GM23338 (cell line): ENCODE measurements around the gene ALPI.

ENCODE experiments used
- CTCF ChIP-seq, 2 experiments: fragments of 200-600 bp in 1 of 2; sonication (generic) in 1 of 2; conservative IDR thresholded peaks; 2 replicates each; pipeline versions ENCODE4 v1.5.1 to v1.6.1; 2016 to 2017; ENCODE audit warnings: antibody characterized with exemption in 2 of 2, low read depth in 2 of 2, mild to moderate bottlenecking in 2 of 2, moderate library complexity in 1 of 2
- EZH2 ChIP-seq: fragments of 200-600 bp; sonication (generic); IDR thresholded peaks from one replicate; pipeline ENCODE4 v1.8.0; 2017; ENCODE audit warnings: antibody characterized with exemption, mild to moderate bottlenecking, low read depth; ENCODE audit not compliant: unreplicated experiment
- POLR2AphosphoS5 ChIP-seq: IDR thresholded peaks from 2 replicates; pipeline ENCODE4 v1.6.1; 2016; ENCODE audit warnings: antibody characterized with exemption, low read depth
- REST ChIP-seq: IDR thresholded peaks from one replicate; pipeline ENCODE4 v1.6.1; 2018; ENCODE audit warnings: antibody characterized with exemption; ENCODE audit not compliant: unreplicated experiment

GRCh38 chr2:232489516-232490220, 33.7 kb downstream of the ALPI start:
- no peak for TF ChIP-seq POLR2AphosphoS5
- no peak for TF ChIP-seq CTCF (conservative IDR thresholded peaks at IDR 0.05; ENCODE audit: low read depth in 2 of 2)
- no peak for TF ChIP-seq EZH2
- no peak for TF ChIP-seq REST
